GM18502 (cell line): ENCODE data around the gene TTC4.

Experiments used
- ATAC-seq: cut with Tn5 transposase; IDR thresholded peaks from one replicate; pipeline ENCODE4 v1.9.1; 2021; ENCODE audit warnings: mild to moderate bottlenecking; ENCODE audit not compliant: unreplicated experiment, poor library complexity

The TTC4 gene

GRCh38 chr1:54777431-54777830 is 61.8 kb downstream of the TTC4 start:
- ATAC-seq = no peak

DNA sequence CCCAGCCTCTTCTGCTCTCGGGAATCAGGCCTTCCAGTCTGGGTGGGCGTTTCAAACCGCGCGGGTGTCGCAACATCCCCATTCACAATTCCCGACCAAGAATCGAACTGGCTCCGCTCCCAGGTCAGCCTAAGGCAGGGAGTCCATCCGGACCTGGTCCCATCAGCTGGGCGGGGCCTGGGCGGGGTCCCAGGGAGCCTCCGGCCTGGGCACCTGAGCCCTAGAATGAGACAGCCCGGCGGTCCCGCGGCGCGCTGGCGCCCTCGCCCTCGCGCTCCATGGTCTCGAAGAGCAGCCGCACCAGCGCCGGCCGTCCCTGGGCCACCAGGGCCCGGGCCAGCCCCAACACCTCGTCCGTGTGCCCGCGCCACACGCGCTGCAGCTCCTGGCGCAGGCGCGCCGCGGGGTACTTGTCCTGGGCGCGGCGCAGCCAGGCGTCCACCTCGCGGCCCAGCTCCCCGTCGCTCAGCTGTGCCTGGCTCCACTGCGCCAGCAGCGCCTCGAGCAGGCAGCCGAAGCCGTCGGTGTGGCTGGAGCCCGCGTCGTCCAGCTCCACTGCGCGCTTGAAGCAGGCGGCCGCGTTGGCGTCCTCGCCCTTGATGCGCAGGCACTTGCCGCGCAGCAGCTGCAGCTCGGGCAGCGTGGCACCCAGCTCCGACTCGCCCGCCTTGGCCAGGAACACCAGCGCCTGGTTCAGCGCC is 65.5 kb downstream of the TTC4 start:
- ATAC-seq = no peak

DNA sequence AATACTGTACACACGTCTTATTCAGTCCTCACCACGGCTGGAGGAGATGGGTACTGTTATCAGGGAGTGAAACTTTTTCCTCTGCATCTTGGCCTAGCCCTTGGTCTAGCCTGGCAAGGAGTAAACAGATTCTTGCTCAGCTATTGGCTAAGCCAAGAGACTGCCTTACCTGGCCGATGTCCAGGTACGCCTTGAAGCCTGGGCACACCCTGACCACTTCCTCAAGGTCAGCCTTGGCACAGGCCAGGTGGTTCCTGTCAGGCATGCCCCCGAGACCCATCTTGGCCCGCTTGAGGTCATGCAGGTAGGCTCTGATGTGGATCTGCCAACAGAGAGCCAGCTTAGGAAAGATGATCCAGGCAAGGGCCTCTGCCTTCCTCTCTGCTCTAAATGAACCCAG is 66.5 kb downstream of the TTC4 start:
- no peak for ATAC-seq

DNA sequence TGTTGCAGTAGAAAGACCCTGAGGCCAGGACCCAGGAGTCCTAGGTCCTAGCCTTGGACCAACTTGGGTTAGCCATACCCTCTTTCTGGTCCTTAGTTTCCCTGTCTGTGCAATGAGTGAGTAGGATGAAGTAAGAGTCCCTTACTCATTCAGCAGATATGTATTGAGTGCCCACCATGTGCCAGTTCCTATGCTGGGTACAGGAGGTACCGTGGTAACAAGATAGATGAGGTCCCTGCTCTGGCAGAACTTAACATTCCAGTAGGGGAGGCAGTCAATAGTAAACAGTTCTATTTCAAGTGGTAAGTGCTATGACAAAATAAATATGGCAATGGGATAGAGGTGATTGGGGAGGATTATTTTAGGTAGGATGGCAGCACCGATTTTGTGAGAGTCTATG is 66.9 kb downstream of the TTC4 start:
- ATAC-seq = no peak

- no peak for ATAC-seq
Observed at GRCh38 chr1:54784066-54784465, 68.4 kb downstream of the TTC4 start.

GRCh38 chr1:54786778-54787177 is 71.1 kb downstream of the TTC4 start:
- ATAC-seq = no peak

GRCh38 chr1:54787604-54788003 is 71.9 kb downstream of the TTC4 start:
- ATAC-seq = no peak

GRCh38 chr1:54788459-54788858 is 72.8 kb downstream of the TTC4 start:
- no peak for ATAC-seq

GRCh38 chr1:54791880-54792522 is 76.3 kb downstream of the TTC4 start:
- ATAC-seq = no peak
